HTERT RPE-1 (cell line): ENCODE data around the gene ANXA9.

ENCODE experiments used
- in situ Hi-C: fragments of 300-500 bp; cut with MboI; formaldehyde crosslinking; loops from 4 replicates; pipeline ENCODE4 v1.14.3; 2020; ENCODE audit warnings: low sequenced_read_pairs

The ANXA9 gene

GRCh38 chr1:151039521-151039920 lies 57.4 kb downstream of the ANXA9 start:
- in situ Hi-C loops = no loop called here

- in situ Hi-C loops = no loop called here
Measured at GRCh38 chr1:151043163-151043562, 61.1 kb downstream of the ANXA9 start.
